ENCODE measurements around the gene PPP1R13B.

PPP1R13B gene

DNA sequence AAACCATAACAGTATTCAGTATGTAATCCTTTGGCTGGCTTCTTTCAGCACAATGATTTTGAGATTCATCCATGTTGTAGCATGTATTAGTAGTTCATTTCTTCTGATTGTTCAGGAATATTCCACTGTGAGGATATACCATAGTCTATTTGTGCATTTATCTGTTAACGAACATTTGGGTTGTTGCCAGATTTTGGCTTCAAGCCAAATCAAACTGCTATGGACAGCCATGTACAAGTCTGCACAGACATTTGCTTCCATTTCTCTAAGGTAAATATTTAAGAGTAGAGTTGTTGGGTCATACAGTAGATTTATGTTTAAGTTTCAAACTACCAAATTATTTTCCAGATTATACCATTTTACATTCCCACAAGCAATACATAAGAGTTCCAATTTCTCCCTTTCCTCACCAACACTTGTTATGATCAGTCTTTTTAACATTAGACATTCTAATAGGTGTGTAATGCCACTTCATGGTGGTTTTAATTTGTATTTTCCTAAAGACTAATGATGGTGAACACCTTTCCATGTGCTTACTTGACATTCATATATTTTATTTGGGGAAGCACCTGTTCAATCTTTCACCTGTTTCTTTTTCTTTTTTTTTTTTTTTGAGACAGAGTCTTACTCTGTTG, 75.2 kb downstream of the PPP1R13B start:
- Histone ChIP-seq H3K4me1 (ENCODE audit: control insufficient read depth, insufficient read depth, low read length, poor library complexity, severe bottlenecking) (no peaks in the 10 kb centered on the region), H3K36me3 (ENCODE audit: control insufficient read depth, insufficient read depth, low read length) (no peaks in the 10 kb centered on the region), H3K4me3 (ENCODE audit: extremely low read depth, insufficient read depth, low read length, poor library complexity, severe bottlenecking) (no peak overlapping the region), H3K27ac (ENCODE audit: low read depth, low read length, severe bottlenecking) (no peak overlapping the region), H3K9me3 (ENCODE audit: control insufficient read depth, low read length) (peaks cover 6% of the 10 kb centered on the region)
- 100% methylated on average over 1 of the region's 1 CpG; no CpG with 5 or more reads in 1 of the 2 experiments for WGBS, 2 experiments (ENCODE audit: insufficient coverage in 2 of 2)

DNA sequence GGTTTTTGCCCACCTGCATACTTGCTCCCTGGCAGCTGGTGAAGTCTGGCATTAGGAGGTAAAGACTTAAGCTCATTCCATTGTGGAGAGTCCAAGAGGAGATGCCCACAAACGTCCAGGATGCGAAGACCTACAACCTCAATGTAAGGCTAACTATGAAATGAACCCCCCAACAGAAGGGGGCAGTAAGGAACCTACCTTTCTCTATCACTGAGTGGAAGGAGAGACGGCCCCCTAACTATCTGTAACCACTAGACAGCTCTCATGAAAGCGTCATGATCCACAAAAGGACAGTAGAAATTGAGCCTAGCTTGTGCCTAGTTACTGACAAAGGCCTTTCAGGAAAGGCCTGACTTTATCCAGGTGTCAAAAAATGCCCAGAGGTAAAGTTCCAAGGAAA, 76.5 kb downstream of the PPP1R13B start:
- H3K27ac ChIP-seq (ENCODE audit: low read depth, low read length, severe bottlenecking), result no peak overlapping the region
- H3K36me3 ChIP-seq (ENCODE audit: control insufficient read depth, insufficient read depth, low read length), result no peaks in the 10 kb centered on the region
- 50% methylated on average over 1 of the region's 4 CpGs for WGBS, 2 experiments (ENCODE audit: insufficient coverage in 2 of 2)
- H3K9me3 ChIP-seq (ENCODE audit: control insufficient read depth, low read length), result peaks cover 6% of the 10 kb centered on the region
- no peaks in the 10 kb centered on the region for H3K4me1 ChIP-seq (ENCODE audit: control insufficient read depth, insufficient read depth, low read length, poor library complexity, severe bottlenecking)
- no peak overlapping the region for H3K4me3 ChIP-seq (ENCODE audit: extremely low read depth, insufficient read depth, low read length, poor library complexity, severe bottlenecking)

DNA sequence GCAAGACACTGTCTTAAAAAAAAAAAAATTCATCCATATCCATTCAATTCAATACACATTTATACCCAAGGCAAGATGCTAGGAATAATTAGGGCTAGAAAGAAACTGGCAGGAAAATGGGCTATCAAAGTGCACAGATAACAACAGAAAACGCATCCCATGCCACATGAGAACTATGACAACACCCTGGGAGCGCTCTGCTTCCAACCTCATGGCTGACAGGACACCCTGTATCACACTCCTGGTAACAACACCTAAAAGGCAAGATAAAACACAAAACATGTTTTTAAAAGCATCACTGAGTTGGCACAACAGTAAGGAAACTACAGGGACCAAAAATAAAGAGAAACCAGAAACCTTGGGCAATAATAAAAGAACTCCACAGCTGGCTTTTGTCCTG, 76.9 kb downstream of the PPP1R13B start:
- Histone ChIP-seq H3K27ac (ENCODE audit: low read depth, low read length, severe bottlenecking) (no peak overlapping the region), H3K4me3 (ENCODE audit: extremely low read depth, insufficient read depth, low read length, poor library complexity, severe bottlenecking) (no peak overlapping the region), H3K36me3 (ENCODE audit: control insufficient read depth, insufficient read depth, low read length) (no peaks in the 10 kb centered on the region), H3K4me1 (ENCODE audit: control insufficient read depth, insufficient read depth, low read length, poor library complexity, severe bottlenecking) (no peaks in the 10 kb centered on the region), H3K9me3 (ENCODE audit: control insufficient read depth, low read length) (peaks cover 6% of the 10 kb centered on the region)
- WGBS, 2 experiments (ENCODE audit: insufficient coverage in 2 of 2), result 100% methylated on average over 2 of the region's 2 CpGs; no CpG with 5 or more reads in 1 of the 2 experiments

DNA sequence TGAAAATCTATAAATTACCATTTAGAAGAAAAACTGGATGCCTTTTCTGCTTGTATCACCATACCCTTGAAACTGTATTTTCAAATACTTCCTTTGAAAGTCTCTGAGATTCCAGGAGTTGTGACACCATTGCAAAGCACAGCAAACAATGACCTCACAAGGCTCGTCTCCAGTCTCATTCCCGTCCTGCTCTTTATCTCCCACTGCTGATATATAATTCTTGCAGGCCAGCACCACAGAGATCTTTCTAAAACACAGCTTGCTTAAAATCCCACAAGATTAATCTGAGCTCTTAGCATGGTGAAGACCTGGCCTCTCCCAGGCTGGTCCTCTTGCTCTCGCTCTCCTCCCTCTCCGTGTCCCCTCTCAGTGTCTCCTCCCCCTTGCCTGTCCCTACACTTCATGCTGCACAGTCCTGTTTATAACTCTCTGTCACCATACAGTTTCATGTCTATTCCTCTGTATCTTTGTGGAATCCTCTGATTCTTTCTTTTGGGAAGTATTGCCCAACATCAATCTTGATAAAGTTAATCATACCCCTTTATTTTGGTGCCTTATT, 80.0 kb downstream of the PPP1R13B start:
- WGBS, 2 experiments (ENCODE audit: insufficient coverage in 2 of 2), result 82 to 91% methylated on average over 4 of the region's 4 CpGs
- Histone ChIP-seq H3K36me3 (ENCODE audit: control insufficient read depth, insufficient read depth, low read length) (no peaks in the 10 kb centered on the region), H3K27ac (ENCODE audit: low read depth, low read length, severe bottlenecking) (no peak overlapping the region), H3K4me3 (ENCODE audit: extremely low read depth, insufficient read depth, low read length, poor library complexity, severe bottlenecking) (no peak overlapping the region), H3K9me3 (ENCODE audit: control insufficient read depth, low read length) (peaks cover 6% of the 10 kb centered on the region), H3K4me1 (ENCODE audit: control insufficient read depth, insufficient read depth, low read length, poor library complexity, severe bottlenecking) (no peaks in the 10 kb centered on the region)

DNA sequence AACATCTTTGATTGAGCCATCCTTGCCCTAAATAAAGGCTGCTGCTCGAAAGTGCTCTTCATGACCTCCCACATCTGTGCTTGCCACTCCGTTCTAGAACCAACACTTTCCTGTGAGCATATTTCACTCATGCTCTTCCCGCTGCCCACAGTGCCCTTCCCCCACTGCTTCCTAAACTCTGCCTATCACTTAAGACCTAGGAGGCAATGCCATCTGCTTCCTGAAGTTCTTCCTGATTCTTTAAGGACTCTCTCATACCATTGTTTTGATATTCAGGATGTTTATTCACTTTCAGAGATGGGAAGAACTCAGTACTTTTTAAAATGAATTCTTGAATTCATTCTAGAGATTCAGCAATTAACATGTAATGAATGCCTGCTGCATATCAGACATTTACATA, 81.8 kb downstream of the PPP1R13B start:
- no peaks in the 10 kb centered on the region for H3K9me3 ChIP-seq (ENCODE audit: control insufficient read depth, low read length)
- H3K4me3 ChIP-seq (ENCODE audit: extremely low read depth, insufficient read depth, low read length, poor library complexity, severe bottlenecking), result no peak overlapping the region
- no peak overlapping the region for H3K27ac ChIP-seq (ENCODE audit: low read depth, low read length, severe bottlenecking)
- 92 to 97% methylated on average over 3 of the region's 3 CpGs for WGBS, 2 experiments (ENCODE audit: insufficient coverage in 2 of 2)
- no peaks in the 10 kb centered on the region for H3K36me3 ChIP-seq (ENCODE audit: control insufficient read depth, insufficient read depth, low read length)
- H3K4me1 ChIP-seq (ENCODE audit: control insufficient read depth, insufficient read depth, low read length, poor library complexity, severe bottlenecking), result peaks cover 6% of the 10 kb centered on the region

DNA sequence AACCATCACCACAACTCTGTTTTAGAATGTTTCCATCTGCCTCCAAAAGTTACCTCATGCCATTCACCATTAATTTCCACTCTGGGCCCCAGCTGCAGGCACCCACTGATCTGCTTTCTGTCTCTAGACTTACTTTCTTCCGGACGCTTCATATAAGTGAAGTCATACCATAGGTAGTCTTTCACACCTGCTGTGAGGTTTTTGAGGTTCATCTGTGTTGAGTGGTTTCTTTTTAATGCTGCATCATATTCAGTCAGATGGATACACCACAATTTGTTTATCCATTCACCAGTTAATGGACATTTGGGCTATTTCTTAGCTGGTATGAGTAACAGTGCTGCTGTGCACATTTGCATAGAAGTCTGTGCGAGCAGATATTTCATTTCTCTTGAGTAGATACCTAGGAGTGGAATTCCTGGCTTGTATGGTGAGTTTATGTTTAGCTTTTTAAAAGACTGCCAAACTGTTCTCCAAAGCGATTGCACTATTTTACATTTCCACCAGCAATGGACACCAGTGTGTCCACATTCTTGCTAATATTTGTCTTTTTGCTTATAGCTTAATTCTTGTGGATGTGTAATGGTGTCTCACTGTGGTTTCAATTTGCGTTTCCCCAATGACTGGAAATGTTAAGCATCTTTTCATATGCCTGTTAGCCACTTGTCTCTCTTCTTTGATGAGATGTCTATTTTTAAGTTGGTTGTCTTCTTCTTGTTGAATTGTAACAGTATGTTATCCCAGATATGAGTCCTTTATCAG, 83.5 kb downstream of the PPP1R13B start:
- Histone ChIP-seq H3K9me3 (ENCODE audit: control insufficient read depth, low read length) (no peaks in the 10 kb centered on the region), H3K27ac (ENCODE audit: low read depth, low read length, severe bottlenecking) (no peak overlapping the region), H3K36me3 (ENCODE audit: control insufficient read depth, insufficient read depth, low read length) (no peaks in the 10 kb centered on the region), H3K4me1 (ENCODE audit: control insufficient read depth, insufficient read depth, low read length, poor library complexity, severe bottlenecking) (peaks cover 6% of the 10 kb centered on the region), H3K4me3 (ENCODE audit: extremely low read depth, insufficient read depth, low read length, poor library complexity, severe bottlenecking) (no peak overlapping the region)
- WGBS, 2 experiments (ENCODE audit: insufficient coverage in 2 of 2), result 94 to 100% methylated on average over 1 to 2 of the region's 5 CpGs

DNA sequence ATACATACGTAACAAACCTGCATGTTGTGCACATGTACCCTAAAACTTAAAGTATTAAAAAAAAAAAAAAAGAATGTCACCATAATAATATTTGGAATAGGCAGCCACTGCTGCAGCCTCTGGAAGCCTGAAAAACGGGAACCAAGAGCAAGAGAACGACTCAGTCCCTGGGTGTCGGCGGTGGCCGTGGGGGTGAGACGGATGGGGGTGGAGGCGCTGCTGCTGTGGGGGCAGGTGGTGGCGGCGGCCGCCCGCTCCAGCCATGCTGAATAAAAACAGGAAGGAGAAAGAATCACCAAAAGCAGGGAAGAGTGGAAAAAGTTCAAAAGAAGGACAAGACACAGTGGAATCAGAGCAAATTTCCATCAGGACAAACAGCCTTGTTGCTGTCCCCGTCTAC, 84.8 kb downstream of the PPP1R13B start:
- whole genome bisulfite sequencing, 2 experiments (ENCODE audit: insufficient coverage in 2 of 2), result 70 to 80% methylated on average over 11 to 12 of the region's 13 CpGs
- Histone ChIP-seq H3K27ac (ENCODE audit: low read depth, low read length, severe bottlenecking) (no peak overlapping the region), H3K4me1 (ENCODE audit: control insufficient read depth, insufficient read depth, low read length, poor library complexity, severe bottlenecking) (peaks cover 6% of the 10 kb centered on the region), H3K36me3 (ENCODE audit: control insufficient read depth, insufficient read depth, low read length) (no peaks in the 10 kb centered on the region), H3K4me3 (ENCODE audit: extremely low read depth, insufficient read depth, low read length, poor library complexity, severe bottlenecking) (no peak overlapping the region), H3K9me3 (ENCODE audit: control insufficient read depth, low read length) (no peaks in the 10 kb centered on the region)

DNA sequence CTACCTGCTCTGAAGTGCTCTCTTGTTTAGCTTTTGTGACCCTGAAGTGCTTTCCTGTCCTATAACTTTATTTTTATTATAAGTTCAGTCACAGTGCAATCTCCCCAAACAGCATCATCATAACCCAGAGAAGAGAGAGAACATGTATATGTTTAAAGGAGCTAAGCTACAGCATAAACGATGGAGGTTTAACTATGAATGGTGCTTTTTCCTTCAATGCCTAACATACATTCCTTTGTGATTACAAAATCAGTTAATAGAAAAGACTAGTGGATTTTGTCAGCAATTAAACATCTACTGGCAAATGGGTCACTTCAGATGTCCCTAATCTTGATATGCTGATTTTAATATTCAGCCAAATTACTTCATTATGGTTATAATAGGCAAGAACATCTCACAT, 85.3 kb downstream of the PPP1R13B start:
- Histone ChIP-seq H3K4me1 (ENCODE audit: control insufficient read depth, insufficient read depth, low read length, poor library complexity, severe bottlenecking) (peaks cover 6% of the 10 kb centered on the region), H3K4me3 (ENCODE audit: extremely low read depth, insufficient read depth, low read length, poor library complexity, severe bottlenecking) (no peak overlapping the region), H3K36me3 (ENCODE audit: control insufficient read depth, insufficient read depth, low read length) (no peaks in the 10 kb centered on the region), H3K9me3 (ENCODE audit: control insufficient read depth, low read length) (no peaks in the 10 kb centered on the region), H3K27ac (ENCODE audit: low read depth, low read length, severe bottlenecking) (no peak overlapping the region)
- WGBS, 2 experiments (ENCODE audit: insufficient coverage in 2 of 2), result no CpG with 5 or more reads among the region's 1 CpG

DNA sequence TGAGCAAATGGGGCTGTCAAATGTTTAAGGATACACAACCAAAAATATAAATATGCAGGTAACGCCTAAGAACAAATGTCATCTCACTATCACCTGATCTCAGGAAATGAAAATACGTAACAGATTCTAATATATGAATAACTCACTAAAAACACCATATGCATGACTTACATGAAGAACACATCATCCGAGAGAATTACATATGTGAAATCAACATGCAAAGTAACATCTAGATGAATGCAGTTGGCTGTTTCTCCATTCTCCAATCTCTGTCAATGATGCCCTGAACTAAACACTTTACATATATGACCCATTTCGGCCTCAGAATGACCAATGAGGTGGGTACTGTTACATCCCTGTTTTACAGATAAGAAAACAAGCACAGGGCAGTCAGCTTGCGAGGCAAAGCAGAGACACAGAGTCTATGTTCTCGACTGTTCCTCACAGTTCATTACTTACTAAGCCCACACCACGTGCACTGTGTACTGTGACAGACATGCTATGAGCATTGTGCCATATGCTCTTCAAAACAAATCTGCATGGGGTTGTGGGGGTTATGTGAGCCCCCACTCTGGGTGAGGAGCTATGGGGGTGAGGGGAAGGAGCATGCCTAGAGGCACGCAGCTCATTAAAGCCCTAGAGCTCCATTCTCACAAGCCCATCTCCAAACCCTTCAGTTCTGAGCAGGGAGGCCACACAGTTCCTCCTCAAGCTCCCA, 89.2 kb downstream of the PPP1R13B start:
- Histone ChIP-seq H3K4me1 (ENCODE audit: control insufficient read depth, insufficient read depth, low read length, poor library complexity, severe bottlenecking) (peaks cover 6% of the 10 kb centered on the region), H3K36me3 (ENCODE audit: control insufficient read depth, insufficient read depth, low read length) (no peaks in the 10 kb centered on the region), H3K4me3 (ENCODE audit: extremely low read depth, insufficient read depth, low read length, poor library complexity, severe bottlenecking) (no peak overlapping the region), H3K27ac (ENCODE audit: low read depth, low read length, severe bottlenecking) (no peak overlapping the region), H3K9me3 (ENCODE audit: control insufficient read depth, low read length) (no peaks in the 10 kb centered on the region)
- 88 to 93% methylated on average over 4 of the region's 8 CpGs for WGBS, 2 experiments (ENCODE audit: insufficient coverage in 2 of 2)

DNA sequence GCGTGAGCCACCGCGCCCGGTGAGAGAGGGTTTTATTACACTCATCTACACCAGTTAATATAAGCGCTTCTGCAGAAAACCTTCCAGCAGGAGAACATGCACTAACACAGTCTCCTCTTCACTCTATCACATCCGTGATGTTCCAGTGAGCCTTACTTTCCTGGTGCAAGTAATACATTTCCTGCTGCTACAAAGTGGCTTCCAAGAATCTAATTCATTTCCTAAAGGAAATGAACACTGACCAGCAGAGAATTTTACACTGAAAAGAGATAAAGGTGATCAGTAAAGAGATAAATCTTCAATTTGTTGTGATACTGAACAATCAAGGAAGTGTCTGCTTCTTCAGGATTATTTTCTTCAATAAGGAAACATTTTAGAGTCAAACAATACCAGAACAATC, 92.3 kb downstream of the PPP1R13B start:
- WGBS, 2 experiments (ENCODE audit: insufficient coverage in 2 of 2), result 78 to 83% methylated on average over 1 to 3 of the region's 6 CpGs
- Histone ChIP-seq H3K4me3 (ENCODE audit: extremely low read depth, insufficient read depth, low read length, poor library complexity, severe bottlenecking) (no peak overlapping the region), H3K4me1 (ENCODE audit: control insufficient read depth, insufficient read depth, low read length, poor library complexity, severe bottlenecking) (no peaks in the 10 kb centered on the region), H3K9me3 (ENCODE audit: control insufficient read depth, low read length) (no peaks in the 10 kb centered on the region), H3K27ac (ENCODE audit: low read depth, low read length, severe bottlenecking) (no peak overlapping the region), H3K36me3 (ENCODE audit: control insufficient read depth, insufficient read depth, low read length) (no peaks in the 10 kb centered on the region)

Data from mesodermal cell (in vitro differentiated cells).